LoVo (cell line): ENCODE data around the gene HIF1AN.

Experiments
- DNase-seq: peaks from one replicate; pipeline ENCODE4 v3.0.0-alpha.2; 2016; ENCODE audit warnings: low spot score

Gene HIF1AN

GRCh38 chr10:100522107-100522801 lies 13.5 kb upstream of the HIF1AN start:
- DNase-seq = no peak

- DNase-seq = no peak
These were observed 12.8 kb upstream of the HIF1AN start for GRCh38 chr10:100522945-100523344.

GRCh38 chr10:100524206-100524605 lies 11.5 kb upstream of the HIF1AN start:
- no peak for DNase-seq

DNA sequence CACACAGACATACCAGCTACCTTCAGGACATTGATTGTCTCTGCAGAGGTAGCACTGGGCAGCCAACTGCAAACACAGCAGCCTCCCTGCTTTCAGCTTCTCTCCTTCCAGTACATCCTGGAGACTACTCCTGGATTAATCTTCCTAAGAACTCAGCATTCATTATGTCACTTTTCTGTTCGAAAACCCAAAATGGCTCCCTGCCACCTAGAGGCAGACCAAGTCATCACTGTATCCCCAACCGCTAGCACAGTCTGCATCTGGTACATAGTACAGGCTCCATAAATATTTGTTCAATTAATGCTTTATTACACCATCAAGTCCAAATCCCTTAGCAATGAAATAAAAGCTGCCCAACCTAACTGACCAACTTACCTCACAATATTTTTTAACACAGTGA lies 11.1 kb upstream of the HIF1AN start:
- DNase-seq = no peak

- DNase-seq = no peak
These were observed 7.4 kb upstream of the HIF1AN start for GRCh38 chr10:100528123-100528886.

DNA sequence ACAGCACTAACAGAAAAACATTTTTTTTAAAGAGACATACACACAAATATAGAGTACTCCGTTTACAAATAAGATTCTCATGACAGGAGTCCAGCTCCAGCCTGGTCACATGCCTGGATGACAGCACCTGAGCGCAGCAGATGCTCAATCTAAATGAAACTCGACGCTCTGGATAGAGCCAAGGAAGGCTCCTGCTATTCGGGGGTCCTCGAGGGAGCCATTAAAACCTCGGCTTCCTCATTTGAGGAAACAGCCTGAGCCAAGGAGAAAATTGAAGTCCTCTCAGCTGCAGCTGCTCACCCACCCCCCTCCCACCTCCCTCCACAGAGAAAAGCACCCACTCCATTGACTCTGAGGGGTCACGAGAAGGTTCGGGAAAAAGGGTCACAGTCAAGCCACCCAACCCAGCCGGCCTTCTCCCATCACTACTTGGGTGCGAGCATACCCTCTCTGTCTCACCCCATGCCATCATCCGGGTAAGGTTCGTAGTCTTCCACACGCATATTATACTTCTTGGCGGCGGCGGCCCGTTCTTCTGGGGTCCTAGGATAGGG lies 6.7 kb upstream of the HIF1AN start:
- no peak for DNase-seq

- DNase-seq = peak; percentile 89
These were observed 6.1 kb upstream of the HIF1AN start, which contains the start of gene NDUFB8 for GRCh38 chr10:100529475-100530298. Gene NDUFB8 (minus strand): TSS chr10:100529871. CDS start chr10:100529851, 20 bp downstream.

DNA sequence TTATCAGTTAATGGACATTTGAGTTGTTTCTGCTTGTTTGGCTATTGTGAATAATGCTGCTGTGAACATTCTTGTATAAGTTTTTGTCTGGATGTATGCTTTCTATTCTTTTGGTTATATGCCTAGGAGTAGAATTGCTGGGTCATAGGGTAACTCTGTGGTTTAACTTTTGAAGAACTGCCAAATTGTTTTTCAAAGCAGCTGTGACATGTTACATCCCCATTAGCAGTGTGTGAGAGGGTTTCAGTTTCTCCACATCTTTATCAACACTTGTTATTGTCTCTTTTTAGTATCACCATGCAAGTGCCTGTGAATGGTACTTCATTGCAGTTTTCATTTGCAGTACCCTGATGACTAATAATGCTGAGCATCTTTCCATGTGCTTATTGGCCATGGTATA lies 4.0 kb upstream of the HIF1AN start:
- no peak for DNase-seq

GRCh38 chr10:100534726-100535125 lies 1.0 kb upstream of the HIF1AN start:
- DNase-seq = no peak

DNA sequence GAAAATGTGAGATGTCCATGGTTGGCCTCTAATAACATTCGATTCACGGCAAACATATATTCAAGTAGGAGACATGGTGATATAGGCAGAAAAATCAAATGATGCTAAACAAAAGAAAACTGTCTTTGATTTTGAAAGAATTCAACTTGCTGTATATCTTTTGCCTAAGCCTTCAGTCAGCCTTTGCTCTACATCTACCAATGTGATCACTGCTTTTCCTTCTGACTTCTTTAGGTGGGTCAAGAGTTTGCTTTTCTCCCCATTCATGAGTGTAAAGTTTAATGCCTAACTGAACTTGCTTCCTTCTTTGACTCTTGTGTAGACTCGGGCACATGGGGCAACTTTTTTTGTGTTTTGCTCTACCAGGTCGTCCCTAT lies 417 bp upstream of the HIF1AN start:
- DNase-seq = no peak

DNA sequence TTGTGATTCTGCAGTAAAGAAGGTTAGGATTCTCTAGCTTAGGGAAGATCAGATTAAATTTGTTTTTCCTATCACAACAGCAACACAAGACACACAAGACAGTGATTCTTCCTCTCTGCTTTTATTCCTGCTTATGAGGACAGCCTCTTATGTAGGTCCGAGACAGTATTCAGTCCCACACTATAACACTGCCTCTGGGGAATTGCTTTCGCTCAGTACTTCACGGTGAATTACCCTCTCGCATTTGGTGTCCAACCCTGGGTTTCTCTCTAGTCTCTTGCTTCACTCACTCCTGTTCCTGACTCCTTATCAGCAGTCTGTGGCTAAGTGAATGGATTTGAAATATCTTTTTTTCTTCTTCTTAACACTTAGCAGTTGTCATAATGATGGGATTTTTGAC lies 1.7 kb downstream of the HIF1AN start:
- no peak for DNase-seq

DNA sequence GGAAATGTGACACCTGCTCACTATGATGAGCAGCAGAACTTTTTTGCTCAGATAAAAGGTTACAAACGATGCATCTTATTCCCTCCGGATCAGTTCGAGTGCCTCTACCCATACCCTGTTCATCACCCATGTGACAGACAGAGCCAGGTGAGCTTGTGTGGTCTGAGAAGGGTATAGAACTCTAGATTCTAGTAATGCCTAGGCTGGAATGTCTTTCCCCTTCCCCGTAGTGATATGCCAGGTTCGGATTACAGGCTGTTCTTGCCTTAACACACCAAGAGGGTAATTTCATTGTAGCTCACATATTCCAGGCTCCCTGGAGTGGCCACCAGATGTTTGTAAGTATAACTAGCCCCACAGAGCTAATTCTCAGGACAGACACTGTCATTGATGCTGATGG lies 9.2 kb downstream of the HIF1AN start:
- no peak for DNase-seq

DNA sequence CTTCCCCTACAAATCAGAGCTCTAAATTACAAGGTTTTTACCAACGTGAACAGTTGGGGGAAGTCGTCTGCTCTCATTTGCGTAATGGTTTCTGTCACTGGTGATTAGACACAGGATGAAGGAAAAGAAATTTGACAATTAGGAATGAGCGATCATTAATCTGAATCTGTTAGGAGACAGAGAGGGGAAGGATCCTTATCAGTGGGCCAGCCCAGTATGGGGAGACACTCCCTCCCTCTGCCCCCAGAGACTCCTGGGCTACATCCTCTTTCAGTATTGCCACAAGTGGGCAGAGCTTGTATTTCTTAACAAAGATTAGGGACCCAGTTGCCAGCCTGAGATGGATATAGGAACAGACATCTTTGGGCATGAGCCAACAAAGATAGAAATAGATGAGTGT lies 15.5 kb downstream of the HIF1AN start:
- no peak for DNase-seq

- no peak for DNase-seq
These were observed 16.0 kb downstream of the HIF1AN start for GRCh38 chr10:100551738-100552137.

DNA sequence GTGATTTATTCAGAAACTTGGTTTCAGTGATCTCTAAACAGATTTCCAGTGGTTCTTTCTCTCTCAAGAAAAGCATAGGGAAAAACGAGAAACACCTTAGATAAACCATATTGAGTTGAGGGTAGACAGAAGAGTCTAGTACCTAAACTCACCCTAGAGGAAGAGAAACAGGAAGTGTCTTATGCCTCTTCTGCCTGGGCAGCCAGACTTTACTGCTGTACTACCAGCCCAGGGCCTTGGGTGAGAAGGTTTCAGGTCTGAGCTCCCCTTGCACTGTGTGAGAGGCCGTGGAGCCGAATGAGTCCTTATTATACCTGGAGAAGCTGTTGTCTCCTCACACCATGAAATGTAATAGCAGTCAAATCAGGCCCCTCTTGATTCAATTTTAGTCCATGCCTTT lies 18.2 kb downstream of the HIF1AN start:
- DNase-seq = no peak

DNA sequence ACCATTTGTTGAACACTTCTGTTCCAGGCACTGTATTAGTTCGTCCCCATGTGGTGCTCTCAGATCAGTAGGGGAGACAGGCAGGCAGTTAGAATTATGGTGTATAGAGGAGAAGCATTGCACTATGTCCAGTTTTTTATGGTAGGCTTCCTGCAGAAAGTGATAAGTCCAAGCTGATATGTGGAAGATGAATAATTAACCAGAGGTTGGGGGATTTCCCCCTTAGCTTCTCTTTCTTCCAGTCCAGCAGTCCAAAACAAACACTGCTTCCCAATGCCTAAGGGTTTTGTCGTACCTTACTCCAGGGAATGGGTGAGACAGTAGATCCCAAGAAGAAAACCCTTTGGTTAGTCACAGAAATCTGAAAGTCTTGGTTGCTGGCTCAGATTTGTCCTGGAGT lies 19.2 kb downstream of the HIF1AN start:
- no peak for DNase-seq

DNA sequence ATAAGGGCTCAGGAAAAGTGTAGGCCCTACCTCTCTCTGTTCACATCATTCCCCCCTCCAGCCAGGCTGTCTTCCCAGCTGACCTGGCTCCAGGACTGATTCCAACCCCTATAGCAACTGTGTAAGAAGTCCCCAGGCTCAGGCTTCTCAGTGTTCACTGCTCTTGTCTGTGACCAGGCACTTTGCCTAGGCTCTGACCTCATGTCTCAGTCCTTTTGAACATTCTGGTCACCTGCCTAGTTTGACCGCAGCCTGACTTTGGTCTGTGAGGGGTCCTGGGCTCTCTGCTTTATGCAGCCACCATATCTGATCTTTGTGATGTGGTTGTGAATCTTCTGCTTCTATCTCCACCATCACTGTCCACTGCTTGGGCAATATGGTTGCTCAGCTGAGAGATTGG lies 24.5 kb downstream of the HIF1AN start:
- no peak for DNase-seq

GRCh38 chr10:100561005-100561404 lies 25.3 kb downstream of the HIF1AN start:
- no peak for DNase-seq

DNA sequence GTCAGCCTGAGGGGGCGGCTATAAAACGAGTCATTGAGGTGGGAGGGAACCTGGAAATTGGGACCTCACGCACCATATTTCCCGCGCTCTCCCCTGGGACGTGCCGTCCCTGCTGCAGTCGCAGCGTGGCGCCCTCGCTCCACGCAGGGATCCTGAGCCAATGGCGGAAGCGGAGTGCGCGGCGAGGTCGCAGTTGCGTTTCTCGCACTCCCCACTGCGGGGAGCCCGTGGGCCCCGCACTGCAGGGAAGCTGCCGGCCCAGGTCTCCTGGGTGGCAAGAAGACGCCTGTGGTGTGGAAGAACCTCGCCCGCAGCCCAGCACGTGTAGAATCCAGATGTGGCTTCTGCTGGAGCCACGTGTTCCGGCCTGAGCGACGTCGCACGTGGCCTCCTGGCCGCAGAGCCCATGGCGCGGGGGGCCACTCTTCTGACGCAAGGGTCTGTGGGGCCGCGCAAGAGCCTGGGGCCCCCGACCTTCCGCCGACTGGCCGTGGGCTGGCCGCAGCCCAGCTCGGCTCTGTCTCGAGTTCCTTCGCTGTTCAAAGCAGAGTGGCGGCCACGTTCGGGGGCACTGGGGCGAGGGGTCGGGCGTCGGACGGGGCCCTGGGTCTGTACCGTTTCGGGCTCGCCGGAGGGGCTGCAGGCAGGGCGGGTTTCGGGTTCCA lies 26.4 kb downstream of the HIF1AN start:
- peak; percentile 35 for DNase-seq

GRCh38 chr10:100565206-100565985 lies 29.7 kb downstream of the HIF1AN start:
- DNase-seq = no peak

DNA sequence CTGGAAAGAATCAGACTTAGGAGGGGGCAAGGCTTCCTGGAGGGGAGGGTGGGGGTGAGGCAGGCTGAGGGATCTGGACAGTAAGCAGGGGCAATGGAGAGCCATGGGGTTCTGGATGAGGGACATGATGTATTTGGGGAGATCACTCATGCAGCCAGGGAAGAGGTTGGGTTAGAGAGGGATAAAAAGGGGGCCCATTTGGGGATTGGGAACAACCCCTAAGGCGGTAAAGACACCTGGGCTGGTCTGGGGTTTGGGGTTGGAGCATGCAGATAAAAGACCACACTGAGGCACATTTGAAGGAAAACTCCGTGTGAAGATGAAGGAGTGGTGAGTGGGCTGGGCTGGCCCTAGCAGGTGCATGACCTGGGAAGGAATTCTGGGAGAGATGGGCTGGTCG lies 30.8 kb downstream of the HIF1AN start:
- DNase-seq = no peak
